ENCODE results near the gene SYTL5.

DNA sequence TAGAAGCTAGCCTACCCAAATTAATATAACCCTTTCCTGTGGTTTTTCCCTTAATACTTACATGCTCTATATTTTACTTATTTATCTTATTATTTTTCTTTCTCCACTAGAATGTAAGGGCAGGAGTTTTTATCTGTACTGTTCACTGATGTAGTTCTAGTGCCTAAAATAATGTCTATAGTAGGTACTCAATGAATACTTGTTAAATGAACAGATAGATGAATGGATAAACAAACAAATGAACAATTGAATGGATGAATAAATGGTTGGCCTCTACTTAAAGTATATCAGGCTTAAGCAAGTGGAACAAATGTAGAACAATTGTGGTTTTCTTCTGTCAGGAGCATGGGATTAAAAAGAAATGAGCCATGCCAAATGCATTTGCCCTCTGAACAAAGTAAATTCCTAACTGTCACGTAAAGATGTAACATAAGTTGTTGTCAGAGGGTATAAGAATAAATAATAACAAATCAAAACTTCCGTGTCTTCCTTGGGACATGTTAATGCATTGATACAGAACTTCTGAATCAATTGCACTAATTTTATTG, 54.1 kb downstream of the SYTL5 start:
- TF ChIP-seq TAF1 (conservative IDR thresholded peaks at IDR 0.05): no peak
- no peak for TF ChIP-seq JUND (IDR thresholded peaks at IDR 0.05)

Data from liver (tissue), 2 donors.